Subcutaneous abdominal adipose tissue (tissue), 5 donors: ENCODE measurements around the gene STPG2.
A peak's percentile ranks its signal among the peaks of the same experiment; 100 is the strongest.

Experiments
- H3K27ac ChIP-seq: one replicate; pipeline ENCODE4 v1.7.0; 2013; ENCODE audit warnings: low read depth, mild to moderate bottlenecking, inconsistent platforms, low read length, moderate library complexity
- H3K27me3 ChIP-seq, 5 donors: one replicate each; pipeline ENCODE4 v1.7.0; 2013; ENCODE audit warnings: low read length in 5 of 5, inconsistent platforms in 1 of 5; ENCODE audit not compliant: control insufficient read depth in 5 of 5, insufficient read depth in 4 of 5
- H3K36me3 ChIP-seq, 5 donors: one replicate each; pipeline ENCODE4 v1.7.0; 2013; ENCODE audit warnings: low read length in 5 of 5; ENCODE audit not compliant: control insufficient read depth in 5 of 5, insufficient read depth in 5 of 5
- H3K4me1 ChIP-seq, 5 donors: one replicate each; pipeline ENCODE4 v1.7.0; 2013; ENCODE audit warnings: low read length in 5 of 5, mild to moderate bottlenecking in 3 of 5, moderate library complexity in 1 of 5; ENCODE audit not compliant: control insufficient read depth in 5 of 5, insufficient read depth in 5 of 5
- H3K4me3 ChIP-seq, 5 donors: one replicate each; pipeline ENCODE4 v1.7.0; 2013; ENCODE audit warnings: low read length in 5 of 5, low read depth in 1 of 5
- H3K9ac ChIP-seq, 5 donors: one replicate each; pipeline ENCODE4 v1.7.0; 2013; ENCODE audit warnings: low read length in 5 of 5, mild to moderate bottlenecking in 4 of 5, moderate library complexity in 3 of 5
- H3K9me3 ChIP-seq, 5 donors: one replicate each; pipeline ENCODE4 v1.7.0; 2013; ENCODE audit warnings: low read length in 5 of 5; ENCODE audit not compliant: control insufficient read depth in 5 of 5
- donor health status: healthy.
- donor health status: healthy.
- donor health status: healthy.
- donor health status: healthy.
- donor health status: healthy.

Gene STPG2

GRCh38 chr4:97978791-97979488 is 164.3 kb downstream of the STPG2 start:
- no peak overlapping the region for H3K9ac ChIP-seq
- H3K4me3 ChIP-seq = no peak overlapping the region
- no peaks in the 10 kb centered on the region for H3K27me3 ChIP-seq
- no peak overlapping the region for H3K27ac ChIP-seq
- peaks cover 0 to 2% (median 0%) of the 10 kb centered on the region in 5 donors for H3K4me1 ChIP-seq
- H3K9me3 ChIP-seq = no peaks in the 10 kb centered on the region
- no peaks in the 10 kb centered on the region for H3K36me3 ChIP-seq

- H3K4me1 ChIP-seq = no peaks in the 10 kb centered on the region
- H3K4me3 ChIP-seq = no peak overlapping the region
- no peaks in the 10 kb centered on the region for H3K36me3 ChIP-seq
- no peak overlapping the region for H3K9ac ChIP-seq
- peaks cover 0 to 7% (median 3%) of the 10 kb centered on the region in 5 donors for H3K9me3 ChIP-seq
- H3K27ac ChIP-seq = no peak overlapping the region
- no peaks in the 10 kb centered on the region for H3K27me3 ChIP-seq
Observed at GRCh38 chr4:97953171-97953941, 189.9 kb downstream of the STPG2 start.

- Histone ChIP-seq H3K4me1 (no peaks in the 10 kb centered on the region), H3K9ac (no peak overlapping the region), H3K27ac (no peak overlapping the region), H3K27me3 (no peaks in the 10 kb centered on the region), H3K9me3 (peaks cover 0 to 7% (median 3%) of the 10 kb centered on the region in 5 donors), H3K36me3 (no peaks in the 10 kb centered on the region), H3K4me3 (no peak overlapping the region)
Observed at GRCh38 chr4:97952763-97953162, 190.5 kb downstream of the STPG2 start.

GRCh38 chr4:97950836-97951235 is 192.4 kb downstream of the STPG2 start:
- no peak overlapping the region for H3K4me3 ChIP-seq
- H3K27me3 ChIP-seq = no peaks in the 10 kb centered on the region
- H3K4me1 ChIP-seq = no peaks in the 10 kb centered on the region
- H3K36me3 ChIP-seq = no peaks in the 10 kb centered on the region
- no peak overlapping the region for H3K9ac ChIP-seq
- no peak overlapping the region for H3K27ac ChIP-seq
- H3K9me3 ChIP-seq = peaks cover 0 to 8% (median 3%) of the 10 kb centered on the region in 5 donors

- Histone ChIP-seq H3K27me3 (peaks cover 0 to 2% (median 0%) of the 10 kb centered on the region in 5 donors), H3K36me3 (no peaks in the 10 kb centered on the region), H3K9me3 (peaks cover 6 to 24% (median 13%) of the 10 kb centered on the region in 5 donors), H3K9ac (no peak overlapping the region), H3K4me1 (no peaks in the 10 kb centered on the region), H3K27ac (no peak overlapping the region), H3K4me3 (no peak overlapping the region)
Observed at GRCh38 chr4:97942951-97943350, 200.3 kb downstream of the STPG2 start.

- H3K9ac ChIP-seq = no peak overlapping the region
- no peak overlapping the region for H3K27ac ChIP-seq
- no peak overlapping the region for H3K4me3 ChIP-seq
- H3K27me3 ChIP-seq = peaks cover 0 to 2% (median 0%) of the 10 kb centered on the region in 5 donors
- H3K36me3 ChIP-seq = no peaks in the 10 kb centered on the region
- peaks cover 6 to 31% (median 21%) of the 10 kb centered on the region in 5 donors for H3K9me3 ChIP-seq
- no peaks in the 10 kb centered on the region for H3K4me1 ChIP-seq
Observed at GRCh38 chr4:97942137-97942536, 201.1 kb downstream of the STPG2 start.

GRCh38 chr4:97938141-97938540 is 205.1 kb downstream of the STPG2 start:
- no peak overlapping the region for H3K27ac ChIP-seq
- peaks cover 4 to 30% (median 26%) of the 10 kb centered on the region in 5 donors for H3K9me3 ChIP-seq
- peaks cover 0 to 2% (median 0%) of the 10 kb centered on the region in 5 donors for H3K27me3 ChIP-seq
- H3K4me3 ChIP-seq = peak overlapping the region in 1 of 5 donors; percentile 22
- H3K4me1 ChIP-seq = no peaks in the 10 kb centered on the region
- no peak overlapping the region for H3K9ac ChIP-seq
- H3K36me3 ChIP-seq = no peaks in the 10 kb centered on the region

GRCh38 chr4:97924341-97924958 is 218.8 kb downstream of the STPG2 start:
- Histone ChIP-seq H3K27ac (no peak overlapping the region), H3K4me1 (no peaks in the 10 kb centered on the region), H3K9me3 (peaks cover 0 to 4% (median 0%) of the 10 kb centered on the region in 5 donors), H3K4me3 (no peak overlapping the region), H3K36me3 (no peaks in the 10 kb centered on the region), H3K27me3 (no peaks in the 10 kb centered on the region), H3K9ac (no peak overlapping the region)

GRCh38 chr4:97923096-97923495 is 220.2 kb downstream of the STPG2 start:
- Histone ChIP-seq H3K36me3 (no peaks in the 10 kb centered on the region), H3K27me3 (no peaks in the 10 kb centered on the region), H3K9ac (no peak overlapping the region), H3K4me1 (no peaks in the 10 kb centered on the region), H3K9me3 (peaks cover 0 to 4% (median 0%) of the 10 kb centered on the region in 5 donors), H3K27ac (no peak overlapping the region), H3K4me3 (no peak overlapping the region)

- Histone ChIP-seq H3K36me3 (no peaks in the 10 kb centered on the region), H3K4me3 (no peak overlapping the region), H3K9me3 (peaks cover 0 to 7% (median 3%) of the 10 kb centered on the region in 5 donors), H3K27me3 (no peaks in the 10 kb centered on the region), H3K4me1 (no peaks in the 10 kb centered on the region), H3K27ac (no peak overlapping the region), H3K9ac (no peak overlapping the region)
Observed at GRCh38 chr4:97917115-97917514, 226.2 kb downstream of the STPG2 start.
